ENCODE results near the gene C5orf22.
"Not testable (repeated sequence)": the region's sequence is repeated elsewhere in the genome, so short reads cannot be mapped to it uniquely, and the experiment has no call there.

The C5orf22 gene

DNA sequence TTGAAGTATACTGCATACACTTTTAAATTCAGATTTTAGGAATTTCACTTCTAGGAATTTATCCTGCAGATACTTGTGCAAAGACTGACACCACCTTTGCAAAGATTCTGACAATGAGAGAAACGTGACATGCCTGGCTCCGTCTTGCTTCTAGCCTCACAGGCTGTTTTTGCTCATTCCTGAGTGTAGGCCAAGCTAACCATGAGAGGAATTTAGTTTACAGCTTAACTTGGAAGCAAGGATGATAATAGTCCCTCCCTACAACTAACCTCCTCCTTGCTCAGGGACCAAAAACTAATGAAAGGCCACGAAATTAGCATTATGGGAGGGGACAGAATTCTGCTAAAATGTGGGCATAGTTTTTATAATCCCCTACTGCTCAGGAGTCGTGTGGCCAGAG, 31.1 kb downstream of the C5orf22 start:
- Histone ChIP-seq H3K27ac (ENCODE audit: extremely low read depth, low read depth, low read length) (no peak overlapping the region), H3K36me3 (ENCODE audit: control insufficient read depth in 2 of 2, insufficient read depth in 1 of 2, low read length in 2 of 2) (no peaks in the 10 kb centered on the region), H3K4me1 (ENCODE audit: control insufficient read depth, insufficient read depth, low read length) (no peaks in the 10 kb centered on the region), H3K4me3 (ENCODE audit: low read depth, low read length) (no peak overlapping the region), H3K9me3 (ENCODE audit: control insufficient read depth, insufficient read depth, low read depth, low read length) (no peaks in the 10 kb centered on the region)
- CTCF ChIA-PET = interaction anchor here (1.0 to 1.2 kb wide), 3 partner anchors 19 to 513 kb away, joined by 3 to 5 read pairs (median 3); no protein-coding TSS in a partner anchor
- TF ChIP-seq, protein P1, sequence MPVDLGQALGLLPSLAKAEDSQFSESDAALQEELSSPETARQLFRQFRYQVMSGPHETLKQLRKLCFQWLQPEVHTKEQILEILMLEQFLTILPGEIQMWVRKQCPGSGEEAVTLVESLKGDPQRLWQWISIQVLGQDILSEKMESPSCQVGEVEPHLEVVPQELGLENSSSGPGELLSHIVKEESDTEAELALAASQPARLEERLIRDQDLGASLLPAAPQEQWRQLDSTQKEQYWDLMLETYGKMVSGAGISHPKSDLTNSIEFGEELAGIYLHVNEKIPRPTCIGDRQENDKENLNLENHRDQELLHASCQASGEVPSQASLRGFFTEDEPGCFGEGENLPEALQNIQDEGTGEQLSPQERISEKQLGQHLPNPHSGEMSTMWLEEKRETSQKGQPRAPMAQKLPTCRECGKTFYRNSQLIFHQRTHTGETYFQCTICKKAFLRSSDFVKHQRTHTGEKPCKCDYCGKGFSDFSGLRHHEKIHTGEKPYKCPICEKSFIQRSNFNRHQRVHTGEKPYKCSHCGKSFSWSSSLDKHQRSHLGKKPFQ (tag by site-specific recombination; IDR thresholded peaks at IDR 0.05) = no peak
- TF ChIP-seq, protein P2, sequence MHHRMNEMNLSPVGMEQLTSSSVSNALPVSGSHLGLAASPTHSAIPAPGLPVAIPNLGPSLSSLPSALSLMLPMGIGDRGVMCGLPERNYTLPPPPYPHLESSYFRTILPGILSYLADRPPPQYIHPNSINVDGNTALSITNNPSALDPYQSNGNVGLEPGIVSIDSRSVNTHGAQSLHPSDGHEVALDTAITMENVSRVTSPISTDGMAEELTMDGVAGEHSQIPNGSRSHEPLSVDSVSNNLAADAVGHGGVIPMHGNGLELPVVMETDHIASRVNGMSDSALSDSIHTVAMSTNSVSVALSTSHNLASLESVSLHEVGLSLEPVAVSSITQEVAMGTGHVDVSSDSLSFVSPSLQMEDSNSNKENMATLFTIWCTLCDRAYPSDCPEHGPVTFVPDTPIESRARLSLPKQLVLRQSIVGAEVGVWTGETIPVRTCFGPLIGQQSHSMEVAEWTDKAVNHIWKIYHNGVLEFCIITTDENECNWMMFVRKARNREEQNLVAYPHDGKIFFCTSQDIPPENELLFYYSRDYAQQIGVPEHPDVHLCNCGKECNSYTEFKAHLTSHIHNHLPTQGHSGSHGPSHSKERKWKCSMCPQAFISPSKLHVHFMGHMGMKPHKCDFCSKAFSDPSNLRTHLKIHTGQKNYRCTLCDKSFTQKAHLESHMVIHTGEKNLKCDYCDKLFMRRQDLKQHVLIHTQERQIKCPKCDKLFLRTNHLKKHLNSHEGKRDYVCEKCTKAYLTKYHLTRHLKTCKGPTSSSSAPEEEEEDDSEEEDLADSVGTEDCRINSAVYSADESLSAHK (tag by site-specific recombination; IDR thresholded peaks at IDR 0.05) = no peak
- TF ChIP-seq, protein P3, sequence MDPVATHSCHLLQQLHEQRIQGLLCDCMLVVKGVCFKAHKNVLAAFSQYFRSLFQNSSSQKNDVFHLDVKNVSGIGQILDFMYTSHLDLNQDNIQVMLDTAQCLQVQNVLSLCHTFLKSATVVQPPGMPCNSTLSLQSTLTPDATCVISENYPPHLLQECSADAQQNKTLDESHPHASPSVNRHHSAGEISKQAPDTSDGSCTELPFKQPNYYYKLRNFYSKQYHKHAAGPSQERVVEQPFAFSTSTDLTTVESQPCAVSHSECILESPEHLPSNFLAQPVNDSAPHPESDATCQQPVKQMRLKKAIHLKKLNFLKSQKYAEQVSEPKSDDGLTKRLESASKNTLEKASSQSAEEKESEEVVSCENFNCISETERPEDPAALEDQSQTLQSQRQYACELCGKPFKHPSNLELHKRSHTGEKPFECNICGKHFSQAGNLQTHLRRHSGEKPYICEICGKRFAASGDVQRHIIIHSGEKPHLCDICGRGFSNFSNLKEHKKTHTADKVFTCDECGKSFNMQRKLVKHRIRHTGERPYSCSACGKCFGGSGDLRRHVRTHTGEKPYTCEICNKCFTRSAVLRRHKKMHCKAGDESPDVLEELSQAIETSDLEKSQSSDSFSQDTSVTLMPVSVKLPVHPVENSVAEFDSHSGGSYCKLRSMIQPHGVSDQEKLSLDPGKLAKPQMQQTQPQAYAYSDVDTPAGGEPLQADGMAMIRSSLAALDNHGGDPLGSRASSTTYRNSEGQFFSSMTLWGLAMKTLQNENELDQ (tag by site-specific recombination; IDR thresholded peaks at IDR 0.05; ENCODE audit: low read depth) = no peak
- TF ChIP-seq ZNF16 (tag by site-specific recombination; IDR thresholded peaks at IDR 0.05; ENCODE audit: low read depth) = no peak
- TF ChIP-seq, protein P4, sequence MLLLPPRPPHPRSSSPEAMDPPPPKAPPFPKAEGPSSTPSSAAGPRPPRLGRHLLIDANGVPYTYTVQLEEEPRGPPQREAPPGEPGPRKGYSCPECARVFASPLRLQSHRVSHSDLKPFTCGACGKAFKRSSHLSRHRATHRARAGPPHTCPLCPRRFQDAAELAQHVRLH (tag by site-specific recombination; IDR thresholded peaks at IDR 0.05) = no peak
- TF ChIP-seq ZNF658 (tag by site-specific recombination; IDR thresholded peaks at IDR 0.05) = no peak
- no peak for TF ChIP-seq SP2 (tag by site-specific recombination; IDR thresholded peaks at IDR 0.05)
- TF ChIP-seq MYNN (tag by site-specific recombination; IDR thresholded peaks at IDR 0.05; ENCODE audit: borderline replicate concordance) = no peak
- TF ChIP-seq, protein P5, sequence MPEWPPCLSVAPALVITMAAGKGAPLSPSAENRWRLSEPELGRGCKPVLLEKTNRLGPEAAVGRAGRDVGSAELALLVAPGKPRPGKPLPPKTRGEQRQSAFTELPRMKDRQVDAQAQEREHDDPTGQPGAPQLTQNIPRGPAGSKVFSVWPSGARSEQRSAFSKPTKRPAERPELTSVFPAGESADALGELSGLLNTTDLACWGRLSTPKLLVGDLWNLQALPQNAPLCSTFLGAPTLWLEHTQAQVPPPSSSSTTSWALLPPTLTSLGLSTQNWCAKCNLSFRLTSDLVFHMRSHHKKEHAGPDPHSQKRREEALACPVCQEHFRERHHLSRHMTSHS (tag by site-specific recombination; IDR thresholded peaks at IDR 0.05) = no peak
- no peak for TF ChIP-seq ZXDB (tag by site-specific recombination; IDR thresholded peaks at IDR 0.05)
- TF ChIP-seq, protein P6, sequence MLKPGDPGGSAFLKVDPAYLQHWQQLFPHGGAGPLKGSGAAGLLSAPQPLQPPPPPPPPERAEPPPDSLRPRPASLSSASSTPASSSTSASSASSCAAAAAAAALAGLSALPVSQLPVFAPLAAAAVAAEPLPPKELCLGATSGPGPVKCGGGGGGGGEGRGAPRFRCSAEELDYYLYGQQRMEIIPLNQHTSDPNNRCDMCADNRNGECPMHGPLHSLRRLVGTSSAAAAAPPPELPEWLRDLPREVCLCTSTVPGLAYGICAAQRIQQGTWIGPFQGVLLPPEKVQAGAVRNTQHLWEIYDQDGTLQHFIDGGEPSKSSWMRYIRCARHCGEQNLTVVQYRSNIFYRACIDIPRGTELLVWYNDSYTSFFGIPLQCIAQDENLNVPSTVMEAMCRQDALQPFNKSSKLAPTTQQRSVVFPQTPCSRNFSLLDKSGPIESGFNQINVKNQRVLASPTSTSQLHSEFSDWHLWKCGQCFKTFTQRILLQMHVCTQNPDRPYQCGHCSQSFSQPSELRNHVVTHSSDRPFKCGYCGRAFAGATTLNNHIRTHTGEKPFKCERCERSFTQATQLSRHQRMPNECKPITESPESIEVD (tag by site-specific recombination; IDR thresholded peaks at IDR 0.05) = no peak
- TF ChIP-seq ZNF2 (tag by site-specific recombination; IDR thresholded peaks at IDR 0.05) = no peak
- TF ChIP-seq ZNF114 (tag by site-specific recombination; IDR thresholded peaks at IDR 0.05) = no peak
- TF ChIP-seq, protein P7, sequence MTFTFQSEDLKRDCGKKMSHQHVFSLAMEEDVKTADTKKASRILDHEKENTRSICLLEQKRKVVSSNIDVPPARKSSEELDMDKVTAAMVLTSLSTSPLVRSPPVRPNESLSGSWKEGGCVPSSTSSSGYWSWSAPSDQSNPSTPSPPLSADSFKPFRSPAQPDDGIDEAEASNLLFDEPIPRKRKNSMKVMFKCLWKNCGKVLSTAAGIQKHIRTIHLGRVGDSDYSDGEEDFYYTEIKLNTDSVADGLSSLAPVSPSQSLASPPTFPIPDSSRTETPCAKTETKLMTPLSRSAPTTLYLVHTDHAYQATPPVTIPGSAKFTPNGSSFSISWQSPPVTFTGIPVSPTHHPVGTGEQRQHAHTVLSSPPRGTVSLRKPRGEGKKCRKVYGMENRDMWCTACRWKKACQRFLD (tag by site-specific recombination; IDR thresholded peaks at IDR 0.05) = no peak
- TF ChIP-seq TRIM28 (IDR thresholded peaks at IDR 0.05; ENCODE audit: borderline replicate concordance, low read length) = no peak
- no peak for TF ChIP-seq ZNF335 (tag by site-specific recombination; conservative IDR thresholded peaks at IDR 0.05)
- POLR2A ChIA-PET = no interaction called here

DNA sequence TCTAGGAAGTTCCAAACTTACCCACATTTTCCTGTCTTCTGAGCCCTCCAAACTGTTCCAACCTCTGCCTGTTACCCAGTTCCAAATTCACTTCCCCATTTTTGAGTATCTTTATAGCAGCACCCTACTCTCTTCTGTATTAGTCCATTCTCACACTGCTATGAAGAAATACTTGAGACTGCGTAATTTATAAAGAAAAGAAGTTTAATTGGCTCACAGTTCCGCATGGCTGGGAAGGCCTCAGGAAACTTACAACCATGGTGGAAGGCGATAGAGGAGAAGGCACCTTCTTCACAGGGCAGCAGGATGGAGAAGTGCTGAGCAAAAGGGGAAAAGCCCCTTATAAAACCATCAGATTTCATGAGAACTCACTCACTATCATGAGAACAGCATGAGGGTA, 34.3 kb downstream of the C5orf22 start:
- H3K36me3 ChIP-seq (ENCODE audit: control insufficient read depth in 2 of 2, insufficient read depth in 1 of 2, low read length in 2 of 2); CTCF ChIA-PET; H3K4me1 ChIP-seq (ENCODE audit: control insufficient read depth, insufficient read depth, low read length); H3K9me3 ChIP-seq (ENCODE audit: control insufficient read depth, insufficient read depth, low read depth, low read length); H3K4me3 ChIP-seq (ENCODE audit: low read depth, low read length); POLR2A ChIA-PET; H3K27ac ChIP-seq (ENCODE audit: extremely low read depth, low read depth, low read length): not testable (repeated sequence)

All from HEK293 (cell line).